Stimulated activated CD8-positive, alpha-beta memory T cell treated with anti-CD3 and anti-CD28 coated beads, Interleukin-4, amount 100 ng/mL, for 1 hour (primary cell): ENCODE results near the gene PABPC3.

Experiments
- DNase-seq, 2 donors: peaks; one replicate each; pipeline ENCODE4 v3.0.0-alpha.2; 2020; ENCODE audit warnings: low read depth in 2 of 2, low spot score in 1 of 2

PABPC3 gene

DNA sequence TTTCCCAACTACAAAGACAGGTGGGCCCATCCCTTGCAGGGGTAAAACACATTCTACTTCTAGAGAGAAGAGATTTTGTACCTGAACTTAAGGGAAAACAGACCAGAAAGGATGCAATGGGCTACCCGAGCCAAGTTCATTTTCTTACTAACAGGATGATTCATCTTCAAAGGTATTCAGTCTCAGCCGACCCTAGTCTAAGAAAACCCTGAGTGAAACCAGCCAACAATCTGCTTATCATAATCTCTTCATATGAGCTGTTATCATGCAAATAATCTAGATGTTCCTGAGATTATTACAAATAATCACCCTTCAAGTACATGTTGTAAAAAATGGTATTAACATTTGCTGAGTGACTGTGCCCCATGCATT is 15.6 kb downstream of the PABPC3 start:
- DNase-seq: no peak

DNA sequence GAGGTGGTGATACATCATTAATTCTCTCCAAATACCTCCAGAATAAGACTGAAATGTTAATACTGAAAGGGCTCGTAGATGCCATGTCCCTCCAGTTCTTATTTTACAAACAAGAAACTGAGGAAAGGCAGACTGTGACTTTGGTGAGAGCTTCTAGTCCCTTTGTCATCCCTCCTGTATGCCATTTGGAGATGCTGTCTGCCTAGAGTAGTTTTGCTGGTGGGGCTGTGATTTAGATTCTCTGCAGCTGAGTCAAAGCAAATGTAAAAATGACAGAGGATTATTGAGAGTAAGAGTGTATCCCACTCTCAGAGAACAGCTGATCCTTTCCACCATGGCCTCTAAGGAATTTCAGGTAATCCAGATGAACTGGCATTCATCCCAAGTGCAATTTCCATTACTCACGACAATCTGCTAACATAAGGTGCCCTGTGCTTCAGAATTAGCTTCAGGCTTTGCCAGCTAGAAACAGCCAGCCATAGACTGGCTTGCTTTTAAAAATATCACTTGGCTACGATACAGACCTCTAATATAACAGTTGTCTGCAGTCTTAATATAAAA is 16.8 kb downstream of the PABPC3 start:
- no peak for DNase-seq

DNA sequence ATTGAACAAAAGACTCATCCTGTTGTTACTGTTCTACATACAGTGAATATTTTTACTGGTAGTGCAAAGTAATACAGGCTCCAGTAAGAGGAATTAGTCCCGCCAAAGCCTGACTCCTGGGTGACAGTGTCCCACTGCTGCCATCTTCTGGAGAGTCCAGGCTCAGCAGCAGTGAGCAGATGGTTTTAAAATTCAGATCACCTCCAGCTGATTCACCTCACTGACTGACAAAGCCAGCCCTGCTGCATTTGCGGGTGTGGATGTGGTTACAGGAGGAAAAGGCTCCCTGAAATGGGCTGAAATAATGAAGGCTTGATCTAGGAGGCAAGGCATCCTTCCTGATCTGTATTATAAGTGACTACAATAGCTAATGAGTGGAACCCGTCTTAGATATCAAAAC is 18.3 kb downstream of the PABPC3 start:
- DNase-seq: peak in 1 of 2 donors; percentile 17

DNA sequence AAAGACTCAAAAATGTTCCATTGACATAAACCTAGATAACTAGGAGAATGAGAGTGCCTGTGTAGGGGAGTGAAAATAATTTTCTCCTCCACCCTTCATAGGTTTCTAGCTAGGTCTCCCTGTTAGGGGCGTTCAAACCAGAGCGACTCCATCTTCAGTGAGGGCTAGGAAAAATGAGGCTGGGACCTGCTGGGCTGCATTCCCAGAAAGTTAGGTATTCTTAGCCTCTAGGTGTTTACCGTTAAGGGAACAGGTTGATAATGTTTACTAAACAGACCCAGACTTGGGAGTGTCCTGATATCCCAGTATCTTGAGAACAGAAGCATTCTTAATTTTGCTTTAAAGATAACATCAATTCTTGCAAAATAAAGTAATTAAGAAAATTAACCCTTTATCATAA is 20.1 kb downstream of the PABPC3 start:
- DNase-seq: no peak

DNA sequence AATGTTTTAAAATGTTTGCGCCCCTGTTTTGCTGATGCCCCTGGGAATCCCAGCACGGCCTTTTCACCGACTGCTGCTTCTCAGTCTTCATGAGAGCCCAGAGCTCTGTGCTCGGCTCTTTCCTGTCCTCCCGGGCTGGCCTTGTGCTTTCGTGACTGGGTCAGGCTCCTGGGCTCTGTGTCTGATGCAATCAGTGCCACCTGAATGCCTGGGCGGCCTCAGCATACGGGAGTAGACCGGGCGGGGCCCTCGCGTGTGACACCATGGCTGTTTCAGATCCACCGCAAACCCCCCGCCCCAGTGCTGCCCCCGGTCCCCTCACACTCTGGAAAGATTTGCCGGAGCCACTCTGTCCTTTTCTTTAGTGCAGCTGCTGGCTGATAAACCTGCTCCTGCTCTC is 21.4 kb downstream of the PABPC3 start:
- DNase-seq: no peak

DNA sequence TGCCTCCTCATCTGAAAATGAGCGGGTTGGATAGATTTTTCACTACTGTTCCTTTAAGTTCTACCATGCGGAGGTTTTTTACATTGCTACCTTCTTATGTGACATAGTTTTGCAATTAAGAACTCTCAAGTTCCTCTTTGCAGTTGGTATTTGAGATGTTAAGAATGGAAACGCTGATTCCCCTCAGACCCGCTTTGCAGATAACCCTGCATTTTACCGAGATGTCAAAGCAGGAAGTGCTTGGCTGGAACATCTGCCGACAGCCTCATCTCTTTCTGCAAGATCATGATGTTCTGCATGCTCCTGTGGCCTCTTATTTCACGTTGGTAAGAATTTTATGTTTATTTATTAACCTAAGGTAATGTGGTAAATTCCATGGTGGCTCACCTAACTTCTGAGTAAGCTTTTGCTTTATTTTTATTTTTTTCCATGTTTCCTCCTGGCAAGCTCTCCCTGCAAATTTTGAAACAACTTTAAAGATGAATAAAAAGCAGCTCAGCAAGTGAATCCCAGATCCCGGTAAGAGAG is 22.5 kb downstream of the PABPC3 start:
- no peak for DNase-seq

DNA sequence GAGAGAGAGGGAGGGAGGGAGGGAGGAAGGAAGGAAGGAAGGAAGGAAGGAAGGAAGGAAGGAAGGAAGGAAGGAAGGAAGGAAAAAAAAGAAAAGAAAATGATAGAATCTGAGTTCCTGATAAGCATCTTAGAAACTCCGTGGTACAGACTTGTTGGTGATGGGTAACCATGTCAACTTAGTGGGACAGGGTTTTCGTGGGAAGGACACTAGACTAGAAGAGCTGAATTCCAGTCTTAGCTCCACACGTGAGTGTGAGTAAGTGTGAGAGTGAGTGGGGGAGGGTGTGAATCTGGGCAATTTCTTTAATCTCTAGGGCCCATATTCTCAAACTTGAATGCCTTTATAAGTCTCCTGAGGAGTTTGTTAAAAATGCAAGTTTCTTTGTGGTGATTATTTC is 35.0 kb downstream of the PABPC3 start:
- DNase-seq: no peak

DNA sequence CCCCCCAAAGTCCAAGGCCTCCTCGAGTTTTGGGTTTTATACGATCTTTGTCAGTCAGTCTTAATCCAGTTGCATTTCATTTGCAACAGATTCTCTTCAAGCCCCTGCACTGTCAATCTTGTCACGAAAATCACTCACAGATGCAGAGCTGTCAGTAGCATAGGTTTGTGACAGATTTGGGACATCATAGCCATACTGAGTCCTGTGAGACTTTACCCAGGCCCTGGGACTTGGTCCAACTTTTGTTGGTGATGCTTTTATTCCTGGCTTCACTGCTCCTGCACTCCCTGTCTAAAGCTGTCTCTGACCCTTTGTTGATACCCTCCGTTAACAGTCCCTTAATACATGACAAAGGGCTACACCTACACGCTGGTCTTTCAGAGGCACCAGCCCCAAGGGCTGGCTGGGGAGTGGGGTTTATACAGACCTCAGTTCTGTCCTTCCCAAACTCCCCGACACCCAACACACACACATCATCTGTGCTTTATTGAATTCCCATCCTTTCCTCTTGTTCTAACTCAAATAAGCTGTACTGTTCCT is 36.0 kb downstream of the PABPC3 start:
- no peak for DNase-seq

DNA sequence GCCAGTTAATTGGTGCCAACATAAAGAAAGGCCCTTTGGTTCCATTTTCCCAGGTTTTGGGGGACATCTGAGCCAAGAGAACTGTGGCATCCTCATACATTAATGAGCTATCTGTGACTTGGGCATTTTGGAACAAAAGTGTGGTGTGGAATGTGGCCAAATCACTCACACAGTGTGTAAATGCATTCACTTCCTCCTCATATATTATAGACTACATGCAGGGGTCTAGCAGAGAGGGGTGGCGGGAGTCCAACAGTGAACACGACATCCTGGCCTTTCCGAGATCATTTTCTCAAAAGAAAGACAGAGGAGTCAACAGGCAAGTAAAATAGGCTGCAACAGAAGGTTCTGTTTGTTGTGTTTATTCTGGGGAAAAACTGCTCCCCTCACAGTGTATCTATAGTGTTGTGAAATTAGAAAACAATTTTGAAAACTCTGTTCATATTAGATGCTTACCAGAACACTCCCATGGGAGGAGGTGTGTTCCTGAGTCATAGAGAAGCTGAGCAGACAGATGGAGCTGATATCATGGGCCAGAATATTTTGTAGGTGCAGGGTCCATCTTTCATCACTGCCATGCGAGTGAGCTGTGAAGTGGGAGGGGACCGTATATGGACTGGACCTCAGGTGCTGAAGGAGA is 36.9 kb downstream of the PABPC3 start:
- no peak for DNase-seq

DNA sequence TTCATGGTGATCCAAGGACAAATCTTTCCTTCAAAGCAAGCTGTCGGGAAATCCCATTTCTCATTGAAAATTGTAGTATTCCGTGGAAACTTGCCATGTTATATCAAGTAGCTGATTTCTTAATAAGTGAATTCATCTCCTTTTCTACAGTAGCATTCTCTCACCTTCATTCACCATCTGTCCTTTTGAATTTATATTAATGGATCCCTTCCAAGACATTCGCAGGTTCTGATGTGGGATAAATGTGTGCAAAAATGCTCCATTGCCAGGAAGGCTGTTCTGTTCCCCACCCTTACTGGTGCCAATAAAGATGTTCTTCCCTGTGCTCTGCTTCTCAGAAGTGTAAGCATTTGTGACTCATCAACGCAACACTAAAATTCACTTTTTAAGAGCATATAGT is 40.0 kb downstream of the PABPC3 start:
- no peak for DNase-seq

DNA sequence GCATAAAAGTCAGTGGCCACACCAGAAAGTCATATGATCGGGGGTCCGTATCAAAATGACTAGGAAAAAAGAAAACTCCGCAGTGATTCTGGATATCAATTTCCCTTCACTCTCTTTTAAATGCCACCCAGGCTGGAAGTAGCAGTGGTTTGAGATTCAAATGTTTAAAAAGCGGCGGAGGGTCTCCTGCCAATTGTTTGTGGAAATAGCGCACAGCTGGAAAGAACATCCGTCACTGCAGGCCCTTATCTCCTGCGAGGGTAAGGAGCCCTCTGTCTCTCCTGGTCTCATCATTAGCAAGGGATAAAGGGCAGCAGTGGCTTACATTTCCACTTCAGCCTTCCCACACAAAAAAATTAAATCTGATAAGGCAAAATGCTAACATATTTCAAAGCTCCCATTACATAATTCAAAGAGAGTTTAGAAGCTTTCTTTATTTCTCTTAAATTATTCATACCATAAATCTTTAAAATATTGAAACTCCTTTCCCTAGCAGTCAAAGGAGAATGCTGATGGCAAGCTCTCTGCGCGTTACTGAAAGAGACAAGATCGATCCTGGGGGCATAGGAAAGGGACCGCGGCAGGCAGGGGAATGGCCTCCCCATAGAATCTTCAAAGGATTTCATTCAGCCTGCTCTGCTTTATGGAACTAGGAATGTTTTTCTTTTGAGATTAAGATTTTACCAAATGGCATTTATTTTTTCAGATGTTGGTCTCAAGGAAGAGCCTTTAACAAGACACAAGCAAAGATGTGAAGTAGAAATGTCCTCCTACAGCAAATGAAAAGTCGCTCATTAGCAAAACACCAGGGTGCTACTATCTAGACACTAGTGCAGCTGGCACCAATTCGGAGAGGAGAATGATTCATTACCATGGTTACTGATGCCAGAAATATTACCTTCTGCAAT is 41.2 kb downstream of the PABPC3 start:
- no peak for DNase-seq

DNA sequence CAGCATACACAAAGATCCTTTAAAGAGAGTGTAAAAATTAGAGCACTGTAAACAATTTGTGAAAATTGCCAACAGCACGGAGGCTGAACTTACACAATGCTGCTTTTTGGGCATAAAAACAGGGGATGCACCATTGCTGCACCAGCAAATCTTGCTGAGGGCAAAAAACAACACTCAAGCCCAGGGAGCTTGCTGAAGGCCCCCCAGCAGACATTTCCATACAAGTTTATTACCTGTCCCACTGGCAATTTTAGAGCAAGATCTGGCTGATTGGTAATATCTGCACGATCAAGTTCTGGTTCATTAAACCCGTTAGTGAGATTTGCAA is 41.8 kb downstream of the PABPC3 start:
- DNase-seq: no peak

DNA sequence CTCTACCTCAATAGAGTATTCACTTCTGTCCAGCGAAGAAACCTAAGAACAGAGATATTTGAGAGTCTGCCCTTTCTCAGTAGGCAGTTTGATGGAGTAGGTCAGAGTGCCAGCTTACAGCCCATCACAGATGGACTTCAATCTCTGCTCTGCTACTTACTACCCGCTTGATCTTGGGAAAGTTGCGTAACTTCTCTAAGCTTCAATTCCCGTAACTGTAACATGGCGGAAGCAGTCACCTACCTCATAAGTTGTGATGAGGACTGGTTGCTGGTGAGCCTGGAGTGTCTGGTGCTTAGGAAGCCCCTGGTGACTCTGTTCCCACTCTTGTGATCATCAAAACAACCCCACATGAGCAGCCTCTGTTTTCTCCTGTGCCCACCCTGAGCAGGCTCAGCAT is 45.1 kb downstream of the PABPC3 start:
- no peak for DNase-seq

DNA sequence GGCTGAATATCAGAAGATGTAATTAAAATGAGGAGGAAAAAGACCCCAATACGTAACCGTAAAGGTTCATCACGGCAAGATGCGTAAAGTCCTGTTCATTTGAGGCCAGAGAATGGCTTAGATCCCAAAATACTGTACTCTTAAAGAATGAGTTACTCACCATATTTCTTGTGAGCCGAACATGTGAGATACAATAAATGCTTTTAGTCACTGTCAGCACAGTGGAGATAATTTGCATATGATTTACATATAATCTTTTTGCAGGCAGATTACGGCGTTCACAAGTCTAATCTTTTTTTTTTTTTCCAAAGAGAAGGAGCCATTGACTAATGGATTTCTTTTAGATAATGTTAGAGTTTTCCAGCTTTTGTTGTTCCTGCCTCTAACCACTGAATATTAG is 47.8 kb downstream of the PABPC3 start:
- DNase-seq: no peak

DNA sequence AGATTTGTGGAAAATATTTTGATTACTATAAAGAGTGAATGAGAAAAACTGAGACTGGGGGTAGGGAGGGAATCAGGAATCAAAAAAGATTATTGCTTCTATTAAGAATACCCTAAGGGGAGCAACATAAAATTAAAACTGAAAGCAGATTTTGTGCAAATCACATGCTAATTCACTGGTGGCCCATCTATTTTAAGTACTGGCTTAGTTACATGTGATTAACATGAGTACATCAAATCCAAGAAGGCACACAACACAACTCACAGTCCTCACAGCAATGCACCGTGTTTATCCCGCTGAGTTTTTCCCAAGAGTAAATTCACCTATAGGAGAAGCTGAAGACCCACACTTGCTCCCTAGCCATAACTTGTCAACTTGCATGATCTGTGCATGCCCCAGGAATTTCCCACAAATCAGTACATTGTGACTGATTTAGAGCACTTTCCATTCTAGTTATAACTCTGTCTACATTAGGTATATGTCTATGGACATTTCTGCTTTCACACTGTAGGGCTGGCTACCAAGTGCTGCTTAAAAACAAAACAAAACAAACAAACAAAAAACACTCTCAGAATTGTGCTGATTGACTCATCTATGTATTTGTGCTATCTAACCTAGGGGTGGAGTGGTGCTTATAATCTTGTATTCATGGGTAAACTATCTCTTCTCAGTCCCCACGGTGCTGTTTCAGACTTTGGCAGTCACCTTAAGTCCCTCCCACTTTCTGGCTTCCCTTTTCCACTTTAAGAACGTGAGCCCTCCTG is 51.9 kb downstream of the PABPC3 start:
- no peak for DNase-seq

DNA sequence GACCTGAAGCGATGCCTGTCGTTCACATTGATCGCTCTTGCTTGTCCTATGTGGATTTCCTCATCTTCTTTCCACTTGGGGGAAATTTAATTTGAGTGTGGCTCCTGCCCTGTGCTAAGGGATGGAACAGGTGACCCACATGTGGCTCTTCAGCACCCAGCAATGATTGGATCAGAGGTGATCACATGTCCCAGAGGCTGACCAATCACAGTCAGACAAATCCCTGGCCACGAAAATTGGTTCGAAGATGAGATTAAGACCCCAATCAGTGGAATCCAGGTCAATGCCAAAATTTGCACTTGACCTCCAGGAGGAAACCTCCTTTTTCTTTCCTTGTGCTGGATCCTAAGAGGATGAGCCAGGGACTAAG is 52.5 kb downstream of the PABPC3 start:
- DNase-seq: no peak
